DLD1 (cell line): ENCODE data around the gene MSANTD2.

Experiments
- in situ Hi-C: cut with HindIII; loops from 2 replicates; pipeline ENCODE4 v1.10.0; 2017; ENCODE audit warnings: low sequenced_read_pairs

The MSANTD2 gene

DNA sequence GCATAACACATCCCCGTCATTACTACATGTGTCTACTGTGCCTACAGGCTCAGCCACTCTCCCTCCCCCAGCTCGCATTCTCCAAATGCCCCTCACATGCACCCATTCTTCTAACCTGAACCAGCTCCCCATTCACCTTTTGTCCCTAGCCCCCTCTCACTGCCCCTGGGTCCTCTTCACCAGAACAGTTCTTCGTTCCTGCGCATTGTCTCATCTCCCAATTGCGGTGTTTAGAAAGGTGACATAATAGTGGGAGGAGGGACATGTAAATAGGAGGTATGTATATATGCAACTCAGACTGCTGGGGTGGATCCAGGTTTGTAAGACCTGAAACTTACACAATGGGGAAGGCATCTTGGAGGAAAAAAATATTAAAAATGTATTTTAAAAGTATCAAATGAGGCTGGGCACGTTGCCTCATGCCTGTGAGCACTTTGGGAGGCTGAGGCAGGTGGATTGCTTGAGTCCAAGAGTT, 43.4 kb downstream of the MSANTD2 start:
- in situ Hi-C loops = no loop called here

DNA sequence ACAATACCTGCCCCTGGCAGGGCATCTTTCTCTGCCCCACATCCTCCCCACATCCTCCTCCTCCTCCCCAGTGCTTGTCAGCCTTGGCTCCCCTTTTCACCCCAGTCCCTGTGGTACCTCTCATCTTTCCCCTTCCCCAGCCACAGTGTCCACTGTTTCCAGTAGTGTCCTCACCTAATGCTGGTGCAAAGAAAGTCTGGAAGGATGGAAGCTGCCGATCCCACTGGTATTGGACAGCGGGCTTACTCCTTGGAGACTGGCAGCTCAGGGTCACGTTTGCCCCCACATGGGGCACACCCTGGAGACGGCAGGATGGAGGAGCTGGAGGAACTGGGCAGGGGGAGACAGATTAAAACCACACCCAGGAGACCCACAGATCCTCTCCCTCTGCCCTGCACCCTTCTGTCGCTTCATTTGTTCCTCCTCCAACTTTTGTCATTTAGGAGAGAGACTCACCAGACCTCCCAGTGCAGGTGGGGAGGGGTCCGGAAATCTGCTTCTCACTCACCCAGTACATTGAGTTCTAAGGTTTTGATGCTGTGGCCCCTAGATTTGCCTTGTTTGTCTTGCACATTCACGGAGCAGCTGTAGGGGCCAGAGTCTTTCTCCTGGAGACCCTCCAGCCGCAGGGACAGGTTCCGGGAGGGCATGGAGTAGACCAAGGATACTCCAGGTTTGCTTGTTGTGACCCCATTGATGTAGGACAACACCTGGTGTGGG, 44.0 kb downstream of the MSANTD2 start:
- in situ Hi-C loops = no loop called here

DNA sequence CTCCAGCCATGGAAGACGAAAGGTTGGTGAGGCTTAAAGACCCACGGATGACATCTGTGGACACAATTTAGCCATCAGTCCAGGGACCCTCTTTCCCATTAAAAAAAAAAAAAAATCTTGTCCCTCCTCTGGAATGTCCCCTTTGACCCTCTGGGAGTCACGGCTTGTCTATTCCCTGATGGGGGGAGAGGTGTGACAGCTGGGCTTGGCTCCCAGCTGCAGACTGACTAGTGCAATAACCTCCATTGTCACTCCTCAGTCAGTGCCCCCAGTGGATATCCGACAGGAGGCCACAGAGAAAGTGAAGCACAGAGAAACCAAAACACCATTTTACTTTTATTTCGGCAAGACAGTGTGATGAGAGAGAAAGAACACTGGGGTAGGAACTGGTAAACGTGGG, 45.5 kb downstream of the MSANTD2 start:
- in situ Hi-C loops = no loop called here

- in situ Hi-C loops = no loop called here
Measured at GRCh38 chr11:124754309-124754708, 45.9 kb downstream of the MSANTD2 start.

- in situ Hi-C loops = no loop called here
Measured at GRCh38 chr11:124753624-124754023, 46.6 kb downstream of the MSANTD2 start.

GRCh38 chr11:124753205-124753604, 47.0 kb downstream of the MSANTD2 start:
- in situ Hi-C loops = no loop called here

DNA sequence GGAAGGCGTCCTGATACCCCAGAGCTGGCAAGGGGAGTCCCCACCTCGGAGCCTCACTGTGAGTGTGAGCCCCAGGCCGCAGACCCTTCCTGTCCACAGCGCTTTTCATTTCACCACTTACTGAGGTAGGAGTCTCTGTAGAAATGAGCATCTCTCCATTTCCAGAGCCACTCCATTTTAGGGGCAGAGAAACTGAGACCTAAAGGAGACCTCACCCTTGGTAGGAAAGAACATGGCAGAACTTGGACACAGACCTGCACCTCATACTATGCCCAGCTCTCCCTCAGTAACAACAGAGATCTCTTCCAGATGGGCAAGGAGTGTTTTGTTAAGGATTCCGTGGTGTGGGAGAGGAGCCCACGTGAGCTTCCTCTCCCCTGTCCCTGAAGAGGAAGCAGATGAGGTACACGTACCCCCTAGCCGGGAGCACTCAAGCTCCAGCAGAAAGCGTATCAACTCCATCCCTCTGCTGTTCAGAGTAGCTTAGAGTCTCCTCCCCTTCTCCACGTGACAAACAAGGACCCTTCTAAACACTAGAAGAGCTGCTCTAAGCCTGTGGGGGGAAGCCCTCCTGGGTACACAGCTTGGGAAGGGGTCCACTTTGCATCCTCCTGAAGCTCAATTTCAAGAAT, 47.6 kb downstream of the MSANTD2 start:
- in situ Hi-C loops = no loop called here

DNA sequence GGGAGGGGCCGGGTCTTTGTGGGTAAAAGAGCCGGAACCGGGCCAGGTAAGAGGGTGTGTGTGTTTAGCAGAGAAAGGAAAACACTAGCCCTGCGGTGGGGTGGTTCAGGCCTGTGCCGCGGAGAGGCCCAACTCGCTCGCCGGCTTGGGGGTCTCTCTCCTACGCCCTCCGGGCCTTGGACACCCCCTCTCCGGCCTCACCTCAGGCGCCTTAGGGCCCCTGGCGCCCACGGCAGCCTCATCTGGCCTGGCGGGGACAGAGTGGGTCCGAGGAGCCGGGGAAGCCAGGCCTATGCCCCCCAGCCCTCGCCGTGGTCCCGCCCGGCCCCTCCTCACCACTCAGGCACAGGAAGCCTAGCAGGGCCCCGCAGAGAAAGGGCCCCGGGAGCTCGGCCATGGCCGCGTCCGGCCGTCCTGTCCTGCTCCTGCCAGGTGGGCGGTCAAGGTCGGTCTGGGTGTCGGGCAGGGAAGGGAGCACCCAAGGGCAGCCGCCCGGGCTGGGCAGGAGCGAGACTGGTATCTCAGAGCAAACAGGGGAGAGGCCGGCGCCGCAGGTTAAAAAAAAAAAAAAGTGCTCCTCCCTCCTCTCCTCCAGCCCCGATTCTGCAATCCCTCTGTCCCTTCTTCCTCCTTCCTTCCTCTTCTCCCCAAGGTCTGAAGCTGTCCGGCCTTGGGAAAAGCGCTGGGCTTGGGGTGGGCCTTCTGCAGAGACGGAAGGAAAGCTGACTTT, 48.3 kb downstream of the MSANTD2 start, which contains the start of gene VSIG2:
Gene VSIG2 (minus strand): TSS at position 515 of the 730 bp plus-strand sequence. CDS start 118 bp downstream, at position 397.
- in situ Hi-C loops = no loop called here

- in situ Hi-C loops = no loop called here
Measured at GRCh38 chr11:124751391-124751740, 48.8 kb downstream of the MSANTD2 start.

GRCh38 chr11:124749912-124750311, 50.3 kb downstream of the MSANTD2 start:
- in situ Hi-C loops = no loop called here

DNA sequence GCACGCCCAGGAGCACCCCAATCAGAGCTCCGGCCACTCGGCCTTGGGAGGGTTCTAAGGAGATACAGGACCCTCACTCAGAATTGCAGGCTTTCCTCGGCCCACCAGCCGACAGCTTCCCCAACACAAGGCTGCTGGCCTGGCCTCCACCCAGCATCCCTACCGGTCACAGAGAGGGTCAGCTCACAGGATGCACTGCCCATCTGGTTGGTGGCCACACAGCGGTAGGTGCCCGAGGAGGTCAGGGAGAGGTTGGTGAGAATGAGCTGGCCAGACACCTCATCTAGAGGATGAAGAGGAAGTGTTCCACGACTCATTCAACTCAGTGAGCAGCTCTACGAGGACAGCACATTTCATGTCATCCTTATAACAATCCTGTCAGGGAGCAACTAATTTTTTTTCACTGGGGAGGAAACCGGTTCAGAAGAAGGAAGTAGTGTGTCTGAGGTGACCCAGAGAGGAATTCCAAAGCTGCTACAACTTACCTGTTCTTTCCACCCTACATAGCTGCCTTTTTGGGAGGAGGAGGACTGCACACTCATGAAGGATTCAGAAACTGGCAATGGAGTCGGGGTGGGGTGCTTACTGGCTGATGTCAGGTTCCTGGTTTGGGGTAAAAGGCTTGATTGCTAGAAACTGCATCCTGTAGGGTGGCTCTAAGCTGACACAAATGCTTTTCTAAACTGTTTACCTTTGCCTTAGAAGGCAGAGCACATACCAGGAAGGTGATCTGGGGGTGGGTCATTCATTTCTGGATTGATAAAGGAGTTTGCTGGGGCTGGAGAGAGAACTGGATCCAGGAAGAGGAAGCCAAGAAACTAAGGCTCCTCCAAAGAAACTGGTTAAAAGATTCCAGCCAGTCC, 51.5 kb downstream of the MSANTD2 start:
- in situ Hi-C loops = no loop called here

DNA sequence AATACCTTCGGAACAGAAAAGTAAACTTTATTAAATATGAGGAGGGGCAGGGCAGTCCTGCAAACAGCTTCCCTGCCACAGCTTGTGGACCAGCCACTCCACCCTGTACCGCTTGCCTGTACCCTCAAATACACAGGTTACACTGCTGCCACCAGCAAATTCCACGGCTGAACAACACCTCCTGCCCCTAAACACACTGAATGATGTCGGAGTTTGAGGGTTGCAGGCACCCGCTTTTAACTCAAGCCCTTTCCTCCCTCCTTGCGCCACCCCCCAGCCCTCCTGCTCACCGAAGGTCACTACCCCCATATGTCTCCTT, 52.1 kb downstream of the MSANTD2 start:
- in situ Hi-C loops = no loop called here

DNA sequence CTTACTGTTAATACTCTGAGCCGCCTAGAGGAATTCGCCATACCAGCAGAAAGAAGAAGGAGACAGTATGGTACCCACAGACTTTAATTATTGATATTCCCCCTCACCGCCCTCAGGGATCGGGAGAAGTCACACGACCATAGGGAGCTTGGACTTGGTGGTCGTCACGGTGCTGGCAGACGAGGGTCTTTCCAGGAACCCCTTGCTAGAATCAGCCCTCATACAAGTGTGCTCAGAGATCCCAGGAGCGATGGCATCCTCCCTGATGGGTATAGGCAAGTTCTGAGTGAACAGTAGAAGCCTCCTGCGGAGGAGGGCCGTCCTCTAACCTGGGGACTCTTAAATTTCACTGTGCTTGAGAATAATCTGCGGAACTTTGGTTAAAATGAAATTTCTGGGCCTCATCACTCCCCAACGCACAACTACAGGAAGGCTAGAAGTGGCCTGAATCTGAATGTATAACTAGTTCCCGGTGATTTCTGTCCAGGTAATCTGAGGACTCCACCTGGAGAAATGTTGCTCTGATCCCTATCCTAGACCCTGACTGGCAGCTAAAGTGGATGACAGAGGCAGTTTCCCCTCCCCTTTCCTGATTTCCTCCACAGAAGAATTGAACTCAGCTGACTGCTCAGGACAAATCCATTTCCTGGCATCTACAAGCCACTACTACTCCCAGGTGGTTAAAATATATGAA, 52.7 kb downstream of the MSANTD2 start:
- in situ Hi-C loops = no loop called here

GRCh38 chr11:124746621-124747243, 53.5 kb downstream of the MSANTD2 start:
- in situ Hi-C loops = no loop called here

DNA sequence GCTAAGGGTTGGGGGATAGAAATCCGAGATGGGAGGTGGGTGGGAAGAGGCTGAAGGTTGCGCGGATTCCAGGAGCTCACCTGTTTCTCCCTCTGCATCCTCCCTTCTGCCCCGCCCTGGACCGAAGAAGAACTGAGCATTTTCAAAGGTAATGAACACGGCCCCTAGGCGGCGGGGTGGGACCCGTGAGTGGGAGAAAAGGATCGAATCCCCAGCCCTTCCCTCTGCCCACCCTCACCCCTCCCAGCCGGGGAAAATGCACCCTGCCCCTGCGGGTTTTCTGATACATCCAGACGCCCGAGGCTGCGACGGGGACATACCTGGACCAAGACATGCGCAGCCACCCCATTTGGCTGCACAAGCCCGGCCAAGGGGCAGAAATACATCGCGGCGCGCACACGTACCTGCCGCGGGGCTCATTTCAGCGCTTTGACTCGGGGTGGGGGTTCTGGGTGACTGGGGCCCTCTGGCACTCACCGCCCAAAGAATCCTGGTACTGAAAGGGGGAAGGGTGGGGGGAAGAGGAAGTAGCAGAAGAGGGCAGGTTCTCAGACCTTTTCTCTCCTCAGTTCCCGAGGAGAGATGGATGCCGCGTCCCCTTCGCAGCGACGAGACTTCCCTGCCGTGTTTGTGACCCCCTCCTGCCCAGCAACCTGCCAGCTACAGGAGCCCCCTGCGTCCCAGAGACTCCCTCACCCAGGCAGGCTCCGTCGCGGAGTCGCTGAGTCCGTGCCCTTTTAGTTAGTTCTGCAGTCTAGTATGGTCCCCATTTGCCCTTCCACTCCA, 54.2 kb downstream of the MSANTD2 start:
- in situ Hi-C loops = no loop called here

GRCh38 chr11:124745270-124745834, 54.9 kb downstream of the MSANTD2 start:
- in situ Hi-C loops = no loop called here

- in situ Hi-C loops = no loop called here
Measured at GRCh38 chr11:124743050-124743449, 57.2 kb downstream of the MSANTD2 start.

- in situ Hi-C loops = no loop called here
Measured at GRCh38 chr11:124742555-124742954, 57.7 kb downstream of the MSANTD2 start.
